ENCODE measurements around the gene TPR.

Gene TPR

DNA sequence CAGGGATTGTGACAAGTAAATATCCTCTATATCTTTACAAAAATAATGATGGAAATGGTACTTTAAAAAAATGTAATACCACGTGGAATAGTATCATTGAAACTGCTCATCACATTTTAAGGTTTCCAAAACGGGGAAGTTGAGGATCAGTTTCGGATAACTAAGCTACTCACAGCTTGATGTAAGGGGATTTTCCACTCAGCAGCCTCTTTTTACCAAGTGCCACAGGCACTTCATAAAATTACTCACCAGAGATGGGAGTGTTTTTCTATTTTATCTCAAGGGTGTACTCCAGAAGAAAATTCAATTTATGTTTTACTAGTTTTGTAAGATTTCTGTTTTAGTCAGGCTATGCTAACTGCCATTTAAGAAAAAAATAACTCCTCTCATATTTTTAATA, 91.7 kb downstream of the TPR start:
- DNase-seq = no peak

DNA sequence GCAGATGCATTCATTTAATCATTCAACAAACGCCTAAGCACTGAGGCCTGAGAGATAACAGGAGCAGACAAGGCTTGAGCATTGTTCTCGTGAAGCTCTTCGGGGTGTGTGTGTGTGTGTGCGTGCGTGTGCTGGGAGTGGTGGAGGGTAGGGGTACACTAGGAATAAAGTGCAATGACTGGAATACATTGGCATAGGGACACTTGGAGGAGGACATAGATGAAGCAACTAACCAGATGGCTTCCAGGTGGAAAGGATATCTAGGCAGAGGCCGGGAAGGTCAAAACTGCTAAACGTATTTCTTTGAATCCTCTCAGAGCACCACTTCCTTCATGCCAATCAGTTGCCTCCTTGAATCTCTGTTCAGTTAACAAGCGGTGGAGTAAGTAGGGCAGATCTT, 92.6 kb downstream of the TPR start:
- no peak for DNase-seq

DNA sequence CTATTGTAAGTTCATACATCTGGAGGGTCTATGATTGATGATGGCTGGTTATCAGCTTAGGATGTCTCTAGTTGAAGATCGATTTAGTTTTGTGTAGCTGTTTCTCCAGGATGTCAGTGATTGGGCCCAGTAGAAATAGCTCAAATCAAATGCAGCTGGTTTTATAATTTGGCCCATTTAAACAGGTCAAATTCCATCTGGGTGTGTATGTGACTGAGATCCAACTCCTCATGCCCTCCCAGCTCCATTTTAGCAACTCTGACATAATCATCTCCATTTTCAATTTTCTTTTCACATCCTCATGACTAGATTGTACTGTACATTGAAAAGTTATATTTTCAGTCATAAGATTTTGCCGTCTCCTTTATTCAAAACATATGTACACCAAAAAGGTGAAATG, 99.2 kb downstream of the TPR start:
- DNase-seq = no peak

DNA sequence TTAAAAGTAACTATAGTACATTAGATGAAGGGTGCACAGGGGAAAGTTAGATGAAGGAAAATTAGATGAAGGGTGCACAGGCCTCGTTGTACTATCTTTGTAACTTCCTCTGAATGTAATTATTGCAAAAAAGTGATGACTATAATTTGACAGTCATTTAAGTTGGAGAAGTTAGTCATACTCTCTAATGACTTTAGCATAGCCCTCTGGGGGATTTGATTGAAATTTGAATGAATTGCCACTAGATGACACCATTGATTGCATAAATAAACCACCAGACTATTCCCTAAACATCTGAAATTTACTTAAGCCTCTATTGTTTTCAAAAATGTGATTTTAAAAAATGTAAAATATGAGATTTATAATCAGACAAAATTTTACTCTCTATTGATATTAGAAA, 102.6 kb downstream of the TPR start:
- no peak for DNase-seq

DNA sequence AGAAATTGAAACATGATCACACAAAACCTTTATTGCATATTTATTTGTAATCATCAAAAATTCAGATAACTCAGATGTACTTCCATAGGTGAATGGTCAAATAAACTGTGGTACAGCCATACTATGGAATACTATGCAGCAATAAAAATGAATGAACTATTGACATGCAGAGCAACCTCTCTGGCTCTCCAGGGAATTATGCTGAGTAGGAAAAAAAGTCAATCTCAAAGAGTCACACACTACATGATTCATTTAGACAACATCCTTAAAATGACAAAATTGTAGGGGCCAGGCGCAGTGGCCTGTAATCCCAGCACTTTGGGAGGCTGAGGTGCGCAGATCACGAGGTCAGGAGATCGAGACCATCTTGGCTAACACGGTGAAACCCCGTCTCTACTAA, 104.0 kb downstream of the TPR start:
- DNase-seq = no peak

Data from NCI-H2081 treated with DMSO at 0.1 percent for 48 hours (cell line).